ENCODE measurements around the gene SATB1.

SATB1 gene

DNA sequence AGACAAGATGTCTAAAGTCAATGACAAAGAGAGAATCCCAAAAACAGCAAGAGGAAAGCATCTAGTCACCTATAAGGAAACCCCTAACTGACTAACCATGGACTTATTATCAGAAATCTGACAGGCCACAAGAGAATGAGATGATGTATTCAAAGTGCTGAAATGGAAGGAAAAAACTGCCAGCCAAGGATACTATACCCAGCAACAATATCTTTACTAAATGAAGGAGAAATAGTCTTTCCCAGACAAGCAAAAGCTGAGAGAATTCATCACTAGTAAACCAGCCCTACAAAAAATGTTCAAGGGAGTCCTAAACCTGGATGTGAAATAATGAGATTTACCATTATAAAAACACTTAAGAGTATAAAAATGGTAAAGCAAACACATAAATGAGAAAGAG lies 128.0 kb downstream of the SATB1 start:
- TF ChIP-seq, protein P1, sequence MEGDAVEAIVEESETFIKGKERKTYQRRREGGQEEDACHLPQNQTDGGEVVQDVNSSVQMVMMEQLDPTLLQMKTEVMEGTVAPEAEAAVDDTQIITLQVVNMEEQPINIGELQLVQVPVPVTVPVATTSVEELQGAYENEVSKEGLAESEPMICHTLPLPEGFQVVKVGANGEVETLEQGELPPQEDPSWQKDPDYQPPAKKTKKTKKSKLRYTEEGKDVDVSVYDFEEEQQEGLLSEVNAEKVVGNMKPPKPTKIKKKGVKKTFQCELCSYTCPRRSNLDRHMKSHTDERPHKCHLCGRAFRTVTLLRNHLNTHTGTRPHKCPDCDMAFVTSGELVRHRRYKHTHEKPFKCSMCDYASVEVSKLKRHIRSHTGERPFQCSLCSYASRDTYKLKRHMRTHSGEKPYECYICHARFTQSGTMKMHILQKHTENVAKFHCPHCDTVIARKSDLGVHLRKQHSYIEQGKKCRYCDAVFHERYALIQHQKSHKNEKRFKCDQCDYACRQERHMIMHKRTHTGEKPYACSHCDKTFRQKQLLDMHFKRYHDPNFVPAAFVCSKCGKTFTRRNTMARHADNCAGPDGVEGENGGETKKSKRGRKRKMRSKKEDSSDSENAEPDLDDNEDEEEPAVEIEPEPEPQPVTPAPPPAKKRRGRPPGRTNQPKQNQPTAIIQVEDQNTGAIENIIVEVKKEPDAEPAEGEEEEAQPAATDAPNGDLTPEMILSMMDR (conservative IDR thresholded peaks at IDR 0.05; ENCODE audit: low read depth, low read length) = no peak
- H3K4me3 ChIP-seq (ENCODE audit: low read length) = no peak overlapping the region

More for the DNA sequence above, 128.0 kb downstream of the SATB1 start:
- DNase-seq (ENCODE audit: low read depth) = no peak
